G401 (cell line): Measurements from ENCODE around the gene TFE3. TPM values are rescaled to one million over a fixed set of nuclear protein-coding genes. Genes with fewer than 3 reads are reported as not detected.
A peak's percentile ranks its signal among the peaks of the same experiment; 100 is the strongest.

Experiments used
- DNase-seq: peaks from one replicate; pipeline ENCODE4 v3.0.0-alpha.2; 2015; ENCODE audit warnings: low spot score
- in situ Hi-C: cut with HindIII; loops from 2 replicates; pipeline ENCODE4 v1.10.0; 2016; ENCODE audit warnings: low sequenced_read_pairs, mixed read lengths
- total RNA-seq: library from RNA; depleted of rRNA; stranded (reverse); fragments of >200 nt; shearing (Covaris generic); gene quantifications from 2 replicates; pipeline ENCODE4 v1.2.3, GENCODE V29; 2014; rRNA removed

TFE3 gene
- 27.3 and 50.0 TPM in 2 replicates for total RNA-seq

- in situ Hi-C loops, result no loop called here
- peak; percentile 99 for DNase-seq
Observed at GRCh38 chrX:49043220-49043986, at the start of gene TFE3. Gene TFE3 (minus strand): TSS chrX:49043357. CDS start chrX:49043226, 131 bp downstream.

- no peak for DNase-seq
- in situ Hi-C loops, result no loop called here
Observed at GRCh38 chrX:49089553-49089952, 46.4 kb upstream of the TFE3 start.

- DNase-seq, result no peak
- in situ Hi-C loops, result no loop called here
Observed at GRCh38 chrX:49082271-49082871, 39.2 kb upstream of the TFE3 start.

GRCh38 chrX:49079489-49080428 lies 36.6 kb upstream of the TFE3 start, which contains the start of gene WDR45:
Gene WDR45 (minus strand): TSS chrX:49079887. CDS start chrX:49078095, 1,792 bp downstream.
- peak; percentile 75 for DNase-seq
- in situ Hi-C loops, result no loop called here

GRCh38 chrX:49077941-49078340 lies 34.8 kb upstream of the TFE3 start:
- no peak for DNase-seq
- in situ Hi-C loops, result no loop called here

GRCh38 chrX:49075347-49075746 lies 32.2 kb upstream of the TFE3 start:
- in situ Hi-C loops, result no loop called here
- no peak for DNase-seq

- in situ Hi-C loops, result no loop called here
- DNase-seq, result peak; percentile 92
Observed at GRCh38 chrX:49073601-49074575, 30.7 kb upstream of the TFE3 start, which contains the start of gene PRAF2. Gene PRAF2 (minus strand): TSS chrX:49074002. CDS start chrX:49073987, 15 bp downstream.

GRCh38 chrX:49072712-49073095 lies 29.5 kb upstream of the TFE3 start:
- in situ Hi-C loops, result no loop called here
- no peak for DNase-seq

GRCh38 chrX:49071877-49072711 lies 28.9 kb upstream of the TFE3 start:
- in situ Hi-C loops, result no loop called here
- peak; percentile 78 for DNase-seq

- in situ Hi-C loops, result no loop called here
- no peak for DNase-seq
Observed at GRCh38 chrX:49070988-49071387, 27.8 kb upstream of the TFE3 start.

GRCh38 chrX:49069038-49069437 lies 25.9 kb upstream of the TFE3 start:
- no peak for DNase-seq
- in situ Hi-C loops, result no loop called here

- DNase-seq, result no peak
- in situ Hi-C loops, result no loop called here
Observed at GRCh38 chrX:49067285-49068120, 24.3 kb upstream of the TFE3 start.

- in situ Hi-C loops, result no loop called here
- no peak for DNase-seq
Observed at GRCh38 chrX:49066690-49067089, 23.5 kb upstream of the TFE3 start.

- in situ Hi-C loops, result no loop called here
- DNase-seq, result no peak
Observed at GRCh38 chrX:49066278-49066677, 23.1 kb upstream of the TFE3 start.

GRCh38 chrX:49064735-49065134 lies 21.6 kb upstream of the TFE3 start:
- DNase-seq, result no peak
- in situ Hi-C loops, result no loop called here

GRCh38 chrX:49064303-49064702 lies 21.1 kb upstream of the TFE3 start:
- in situ Hi-C loops, result no loop called here

GRCh38 chrX:49063715-49064114 lies 20.6 kb upstream of the TFE3 start:
- no peak for DNase-seq
- in situ Hi-C loops, result no loop called here

More at GRCh38 chrX:49064303-49064702, 21.1 kb upstream of the TFE3 start:
- DNase-seq, result no peak
